Activated T-cell treated with anti-CD3 and anti-CD28 coated beads, Interleukin-2, amount 50 U/mL, for 24 hours (primary cell): Measurements from ENCODE around the gene NBEA.

Experiments
- DNase-seq: peaks from one replicate; pipeline ENCODE4 v3.0.0-alpha.2; 2020
- H3K27ac Mint-ChIP-seq: 2 replicates; pipeline ENCODE4 v1.8.0; 2020; ENCODE audit warnings: mild to moderate bottlenecking, mixed read lengths
- H3K27me3 Mint-ChIP-seq: 2 replicates; pipeline ENCODE4 v1.8.0; 2020; ENCODE audit warnings: mixed read lengths
- H3K36me3 Mint-ChIP-seq: 2 replicates; pipeline ENCODE4 v1.8.0; 2020; ENCODE audit warnings: low read depth, mixed read lengths
- H3K4me1 Mint-ChIP-seq: 2 replicates; pipeline ENCODE4 v1.8.0; 2020; ENCODE audit warnings: low read depth, mixed read lengths
- H3K4me3 Mint-ChIP-seq: 2 replicates; pipeline ENCODE4 v1.8.0; 2020; ENCODE audit warnings: mild to moderate bottlenecking, moderate library complexity, mixed read lengths
- H3K9me3 Mint-ChIP-seq: 2 replicates; pipeline ENCODE4 v1.8.0; 2020; ENCODE audit warnings: mixed read lengths

NBEA gene

DNA sequence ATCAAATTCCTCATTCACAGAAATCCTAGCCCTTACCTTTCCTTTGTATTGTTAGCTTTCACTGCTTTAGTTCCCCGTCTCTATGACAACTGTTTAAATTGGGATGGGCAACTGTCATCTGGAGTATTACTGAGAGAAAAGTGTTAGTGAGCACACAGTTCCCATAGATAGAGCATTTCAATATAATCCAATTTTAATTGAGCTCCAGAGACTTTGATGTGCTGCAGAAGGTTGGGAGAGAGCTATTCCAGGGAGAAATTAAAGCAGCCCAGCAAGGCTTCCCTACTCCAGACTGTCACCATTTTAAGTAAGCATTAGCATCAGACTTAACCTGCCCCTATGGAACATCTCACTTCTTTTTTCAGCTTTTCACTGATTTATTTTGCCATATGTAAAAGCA is 589.5 kb downstream of the NBEA start:
- H3K4me3 Mint-ChIP-seq: no peak overlapping the region
- no peak overlapping the region for H3K27ac Mint-ChIP-seq
- peaks cover 2% of the 10 kb centered on the region for H3K9me3 Mint-ChIP-seq
- H3K36me3 Mint-ChIP-seq: no peaks in the 10 kb centered on the region
- H3K27me3 Mint-ChIP-seq: no peaks in the 10 kb centered on the region
- H3K4me1 Mint-ChIP-seq: no peaks in the 10 kb centered on the region
- DNase-seq: no peak

DNA sequence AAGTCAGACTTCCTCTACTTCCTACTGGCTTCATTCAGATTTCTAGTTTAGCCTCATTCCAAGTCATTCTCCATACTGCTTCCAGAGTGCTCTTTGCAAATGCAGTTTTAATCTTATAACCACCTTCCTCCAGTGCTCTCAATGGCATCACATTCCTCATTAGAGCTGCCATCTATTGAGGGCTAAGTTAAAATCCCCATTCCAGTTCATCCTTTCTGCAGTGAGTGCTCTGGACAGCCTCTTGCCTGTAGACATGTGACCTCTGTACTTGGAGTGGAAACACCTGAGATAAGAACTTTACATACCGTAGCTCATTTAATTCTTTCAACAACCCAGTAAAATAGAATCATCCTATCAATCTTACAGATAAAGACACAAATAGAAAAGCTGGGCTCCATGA is 592.3 kb downstream of the NBEA start:
- no peak overlapping the region for H3K4me3 Mint-ChIP-seq
- no peak overlapping the region for H3K27ac Mint-ChIP-seq
- DNase-seq: no peak
- no peaks in the 10 kb centered on the region for H3K4me1 Mint-ChIP-seq
- no peaks in the 10 kb centered on the region for H3K36me3 Mint-ChIP-seq
- H3K9me3 Mint-ChIP-seq: no peaks in the 10 kb centered on the region
- H3K27me3 Mint-ChIP-seq: no peaks in the 10 kb centered on the region

DNA sequence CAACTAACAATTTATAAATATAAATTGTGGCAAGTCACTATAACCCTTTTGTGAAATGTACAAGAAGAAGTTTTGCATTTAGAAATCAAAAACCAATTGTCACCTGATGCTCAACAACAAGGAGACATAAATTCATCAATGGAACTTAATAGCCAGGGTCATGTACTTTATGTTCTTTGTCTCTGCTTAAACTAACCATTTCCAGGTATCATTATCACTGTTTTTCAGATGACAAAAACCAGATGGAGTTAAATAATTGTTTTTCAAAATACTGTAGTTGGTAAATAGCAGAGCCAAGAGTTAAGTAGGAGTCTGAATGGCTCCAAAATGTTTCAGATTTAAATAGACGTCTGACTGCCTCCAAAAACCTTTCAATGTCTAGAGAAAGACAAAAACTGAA is 606.7 kb downstream of the NBEA start:
- Mint-ChIP-seq H3K4me1 (no peaks in the 10 kb centered on the region), H3K27me3 (no peaks in the 10 kb centered on the region), H3K27ac (no peak overlapping the region), H3K4me3 (no peak overlapping the region), H3K36me3 (no peaks in the 10 kb centered on the region), H3K9me3 (no peaks in the 10 kb centered on the region)
- DNase-seq: no peak

DNA sequence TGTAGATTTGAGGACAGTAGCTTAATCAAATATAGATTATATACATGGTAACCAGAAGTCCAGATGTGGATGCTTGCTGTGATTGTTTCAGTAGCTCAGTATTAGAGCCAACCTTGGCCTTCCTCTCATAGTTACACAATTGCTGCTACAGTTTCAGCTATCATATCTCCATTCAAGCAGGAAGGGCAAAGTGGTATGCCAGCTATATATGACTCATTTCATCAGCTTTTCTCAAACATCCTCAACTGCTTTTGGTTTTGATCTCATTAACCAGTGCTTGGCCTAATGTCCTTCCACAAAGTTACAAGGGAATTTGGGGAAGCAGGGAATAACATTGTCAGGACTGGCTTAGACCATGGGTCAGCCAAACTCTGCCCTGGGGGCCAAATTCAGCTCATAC is 607.4 kb downstream of the NBEA start:
- Mint-ChIP-seq H3K36me3 (no peaks in the 10 kb centered on the region), H3K4me3 (no peak overlapping the region), H3K9me3 (no peaks in the 10 kb centered on the region), H3K4me1 (no peaks in the 10 kb centered on the region), H3K27me3 (no peaks in the 10 kb centered on the region), H3K27ac (no peak overlapping the region)
- DNase-seq: no peak

DNA sequence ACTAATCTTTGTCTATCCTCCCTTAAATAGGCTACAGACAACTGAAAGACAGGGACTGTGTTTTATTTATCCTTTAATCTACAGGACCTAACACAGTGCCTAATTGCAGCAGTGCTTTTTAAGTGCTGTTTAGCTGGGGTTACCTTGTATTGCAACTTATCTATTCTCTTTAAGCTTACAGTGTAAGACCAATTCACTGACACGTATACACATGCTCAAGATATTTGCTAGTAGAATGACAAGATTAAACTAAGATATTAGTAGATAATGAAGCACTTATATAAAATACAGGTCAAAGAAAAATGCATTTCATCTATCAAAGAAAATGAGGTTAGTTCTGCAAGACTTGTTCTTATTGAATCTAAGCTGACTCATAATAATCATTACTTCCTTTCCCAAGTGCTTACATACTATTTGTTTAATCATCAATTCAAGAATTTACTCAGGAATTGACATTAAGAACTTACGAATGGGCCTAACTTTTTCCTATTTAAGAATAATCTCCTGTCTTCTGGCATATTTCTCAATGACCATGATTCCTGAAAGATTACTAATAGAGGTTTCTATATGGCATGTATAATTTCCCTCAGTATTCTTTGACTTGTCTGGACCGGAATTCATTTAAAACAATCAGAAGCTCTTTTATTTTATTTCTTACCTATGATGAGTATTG is 610.2 kb downstream of the NBEA start:
- Mint-ChIP-seq H3K36me3 (no peaks in the 10 kb centered on the region), H3K4me1 (no peaks in the 10 kb centered on the region), H3K4me3 (no peak overlapping the region), H3K27me3 (no peaks in the 10 kb centered on the region), H3K9me3 (no peaks in the 10 kb centered on the region), H3K27ac (no peak overlapping the region)
- no peak for DNase-seq

DNA sequence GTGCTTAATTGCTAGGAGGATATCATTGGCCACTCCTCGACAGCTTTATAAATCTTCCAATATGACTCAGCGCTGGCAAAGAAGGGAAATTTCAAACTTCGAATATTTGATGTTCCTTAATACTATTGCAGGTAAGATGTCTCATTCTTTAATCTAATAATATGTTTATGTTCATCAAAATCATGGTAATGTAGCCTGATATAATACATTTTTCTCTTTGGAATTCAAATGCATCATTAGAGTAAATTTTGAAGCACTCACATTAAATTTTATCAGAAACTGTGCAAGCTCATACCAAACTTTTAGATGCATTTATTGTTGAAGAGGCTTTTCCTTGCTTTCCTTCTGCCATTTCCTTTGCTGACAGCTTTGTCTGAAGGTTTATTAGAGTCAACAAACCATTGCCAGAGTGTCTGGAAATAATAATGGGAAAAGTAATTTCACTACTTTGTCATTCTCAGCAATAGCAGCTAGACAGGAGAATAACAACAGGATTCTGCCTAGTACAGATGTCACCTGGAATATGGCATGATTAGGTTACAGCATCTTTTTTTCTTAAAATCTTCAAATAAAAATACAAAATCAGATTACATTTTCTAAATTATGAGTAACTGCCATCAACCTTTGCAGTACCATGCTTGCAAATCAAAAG is 613.0 kb downstream of the NBEA start:
- no peaks in the 10 kb centered on the region for H3K36me3 Mint-ChIP-seq
- no peak for DNase-seq
- no peaks in the 10 kb centered on the region for H3K27me3 Mint-ChIP-seq
- H3K4me1 Mint-ChIP-seq: no peaks in the 10 kb centered on the region
- no peak overlapping the region for H3K4me3 Mint-ChIP-seq
- no peaks in the 10 kb centered on the region for H3K9me3 Mint-ChIP-seq
- H3K27ac Mint-ChIP-seq: no peak overlapping the region

DNA sequence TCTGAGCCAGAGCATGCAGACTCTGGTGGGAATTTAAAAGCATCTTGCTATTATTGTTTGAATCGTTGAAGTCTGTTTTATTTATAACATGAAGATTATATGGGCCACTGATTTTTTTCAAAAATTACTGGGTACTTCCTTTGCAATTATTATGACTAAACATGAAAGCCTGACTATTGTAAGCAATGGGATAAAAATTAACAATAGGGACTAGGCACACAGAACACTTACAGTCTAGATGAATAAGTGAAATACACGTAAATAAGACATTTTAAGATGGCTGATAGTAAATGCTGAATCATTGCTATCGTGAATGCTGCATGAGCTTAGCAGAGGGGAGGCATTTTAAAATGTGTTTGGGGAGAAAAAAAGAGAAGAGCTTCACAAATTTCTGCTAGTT is 615.4 kb downstream of the NBEA start:
- H3K4me3 Mint-ChIP-seq: no peak overlapping the region
- H3K4me1 Mint-ChIP-seq: no peaks in the 10 kb centered on the region
- H3K27me3 Mint-ChIP-seq: no peaks in the 10 kb centered on the region
- DNase-seq: no peak
- no peaks in the 10 kb centered on the region for H3K36me3 Mint-ChIP-seq
- no peaks in the 10 kb centered on the region for H3K9me3 Mint-ChIP-seq
- no peak overlapping the region for H3K27ac Mint-ChIP-seq

DNA sequence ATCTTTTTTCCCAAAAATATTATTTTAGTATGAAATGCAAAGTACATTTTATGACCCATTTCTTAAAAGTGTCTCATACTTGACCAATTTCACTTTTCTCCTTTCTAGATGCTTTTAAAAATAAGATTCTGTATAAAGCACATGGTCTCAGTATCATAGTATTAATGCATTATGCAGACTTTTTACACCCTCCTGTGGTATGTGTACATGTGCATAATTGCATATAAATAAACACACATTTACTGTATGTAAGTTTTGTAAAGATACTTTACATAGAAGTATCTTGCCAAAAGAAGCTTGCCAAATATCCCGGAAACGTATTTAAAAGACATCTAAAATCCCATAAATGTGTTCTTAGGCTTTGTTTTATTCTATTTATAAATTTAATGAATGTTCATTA is 619.5 kb downstream of the NBEA start:
- Mint-ChIP-seq H3K4me1 (no peaks in the 10 kb centered on the region), H3K27ac (no peak overlapping the region), H3K27me3 (no peaks in the 10 kb centered on the region), H3K36me3 (no peaks in the 10 kb centered on the region), H3K4me3 (no peak overlapping the region), H3K9me3 (no peaks in the 10 kb centered on the region)
- no peak for DNase-seq

DNA sequence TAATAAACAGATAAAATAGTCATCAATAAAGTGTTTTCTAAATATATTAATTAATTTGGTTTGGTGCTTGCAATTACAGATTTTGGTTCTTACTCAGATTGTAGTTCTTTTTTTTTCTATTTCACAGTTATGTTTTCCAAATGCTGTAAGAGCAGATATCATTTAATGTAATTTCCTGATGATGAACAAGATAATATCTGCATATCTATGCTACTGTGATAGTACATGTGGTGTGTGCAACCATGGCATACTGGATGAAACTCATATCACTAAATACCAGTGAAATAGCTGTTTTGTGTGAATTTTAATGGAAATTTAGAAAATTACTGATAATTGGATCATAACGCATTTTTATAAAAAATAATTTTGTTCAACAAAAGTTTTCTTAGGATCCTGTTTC is 623.2 kb downstream of the NBEA start:
- no peak for DNase-seq
- Mint-ChIP-seq H3K36me3 (no peaks in the 10 kb centered on the region), H3K9me3 (no peaks in the 10 kb centered on the region), H3K27ac (no peak overlapping the region), H3K4me1 (no peaks in the 10 kb centered on the region), H3K4me3 (no peak overlapping the region), H3K27me3 (no peaks in the 10 kb centered on the region)

DNA sequence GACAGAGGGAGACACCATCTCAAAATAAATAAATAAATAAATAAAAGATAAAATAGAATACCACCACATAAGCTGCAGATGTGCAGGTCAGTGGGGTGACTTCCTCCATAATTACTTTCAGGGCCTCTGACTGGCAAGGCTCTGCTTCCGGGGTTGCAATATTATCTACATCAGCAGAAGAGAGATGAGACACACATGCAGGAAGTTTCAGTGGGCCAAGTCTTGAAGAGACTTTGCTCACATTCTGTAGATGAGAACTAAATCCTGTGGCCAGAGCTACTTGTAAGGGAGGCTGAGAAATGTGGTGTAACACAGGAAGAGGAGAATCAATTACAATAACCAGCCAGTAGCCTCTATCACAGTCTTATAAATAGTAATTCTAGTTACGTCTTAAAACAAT is 624.3 kb downstream of the NBEA start:
- H3K27me3 Mint-ChIP-seq: no peaks in the 10 kb centered on the region
- H3K4me1 Mint-ChIP-seq: no peaks in the 10 kb centered on the region
- no peak overlapping the region for H3K4me3 Mint-ChIP-seq
- no peak overlapping the region for H3K27ac Mint-ChIP-seq
- no peaks in the 10 kb centered on the region for H3K9me3 Mint-ChIP-seq
- no peaks in the 10 kb centered on the region for H3K36me3 Mint-ChIP-seq
- DNase-seq: no peak

DNA sequence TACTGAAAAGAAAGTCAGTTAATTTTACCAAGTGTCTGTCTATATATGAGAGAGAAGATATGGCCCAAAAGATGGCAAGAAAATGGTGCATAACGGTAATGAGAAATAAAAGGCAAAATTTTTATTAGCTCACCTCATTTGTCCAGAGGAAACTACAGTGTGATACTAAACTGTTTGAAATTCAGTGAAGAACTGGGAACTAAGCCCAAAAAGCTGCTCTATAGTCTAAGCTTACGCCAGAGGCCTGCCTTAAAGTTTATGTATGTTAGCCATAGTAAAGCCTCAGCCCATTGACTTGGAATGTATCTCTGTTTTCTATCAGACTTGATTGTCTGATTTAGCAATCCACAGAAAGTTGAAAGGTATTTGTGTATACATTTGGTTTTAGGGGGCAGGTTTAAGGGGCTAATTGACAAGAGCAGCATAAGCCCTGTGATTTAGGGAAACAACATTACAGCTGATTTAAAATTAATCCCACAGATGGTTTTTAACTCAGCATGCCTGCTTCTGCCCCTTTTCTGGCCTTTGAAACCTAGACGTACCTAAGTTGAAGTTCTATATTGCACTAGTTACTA is 625.4 kb downstream of the NBEA start:
- H3K27ac Mint-ChIP-seq: no peak overlapping the region
- peaks cover 3% of the 10 kb centered on the region for H3K9me3 Mint-ChIP-seq
- H3K4me3 Mint-ChIP-seq: no peak overlapping the region
- no peaks in the 10 kb centered on the region for H3K36me3 Mint-ChIP-seq
- no peaks in the 10 kb centered on the region for H3K4me1 Mint-ChIP-seq
- H3K27me3 Mint-ChIP-seq: no peaks in the 10 kb centered on the region
- no peak for DNase-seq

DNA sequence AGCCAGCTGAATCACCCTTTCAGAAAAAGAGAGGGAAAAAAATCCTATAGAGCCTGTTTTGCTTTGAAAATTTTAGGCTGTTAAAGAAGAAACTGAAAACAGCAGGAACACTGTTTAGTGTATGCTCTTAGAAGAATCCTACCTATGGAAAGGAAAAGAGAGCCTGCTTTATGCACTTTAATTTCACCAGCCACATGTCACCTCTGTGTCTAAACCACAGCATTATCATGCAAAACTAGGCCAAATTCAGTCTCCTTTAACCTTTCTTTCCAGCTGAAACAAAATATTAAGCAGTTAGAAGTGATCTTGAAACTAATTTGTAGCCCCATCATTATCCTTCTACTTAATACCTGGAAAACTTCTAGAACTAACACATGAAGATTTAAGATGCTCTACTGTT is 631.6 kb downstream of the NBEA start:
- Mint-ChIP-seq H3K27me3 (no peaks in the 10 kb centered on the region), H3K4me1 (no peaks in the 10 kb centered on the region), H3K27ac (no peak overlapping the region), H3K9me3 (peaks cover 3% of the 10 kb centered on the region), H3K4me3 (no peak overlapping the region), H3K36me3 (no peaks in the 10 kb centered on the region)
- no peak for DNase-seq

DNA sequence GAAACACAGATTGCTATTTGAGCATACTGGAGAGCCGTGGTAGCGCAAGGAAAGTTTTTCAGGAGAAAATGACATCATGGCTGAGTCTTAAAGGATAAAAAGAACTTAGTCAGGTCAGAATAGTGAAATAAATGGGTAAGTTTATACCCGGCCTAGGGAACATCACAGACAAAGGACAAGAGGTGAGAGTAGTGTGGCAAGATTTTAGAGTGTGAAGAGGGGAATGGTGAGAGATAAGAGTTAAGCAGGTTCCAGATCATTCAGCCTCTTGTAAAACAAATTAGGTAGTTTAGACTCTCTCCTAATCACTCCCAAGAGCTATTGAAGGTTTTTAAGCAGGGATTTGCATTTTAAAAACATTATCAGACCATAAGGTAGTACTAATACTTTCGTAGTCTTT is 650.4 kb downstream of the NBEA start:
- no peaks in the 10 kb centered on the region for H3K27me3 Mint-ChIP-seq
- H3K9me3 Mint-ChIP-seq: no peaks in the 10 kb centered on the region
- no peaks in the 10 kb centered on the region for H3K4me1 Mint-ChIP-seq
- H3K4me3 Mint-ChIP-seq: no peak overlapping the region
- no peak for DNase-seq
- no peak overlapping the region for H3K27ac Mint-ChIP-seq
- no peaks in the 10 kb centered on the region for H3K36me3 Mint-ChIP-seq

DNA sequence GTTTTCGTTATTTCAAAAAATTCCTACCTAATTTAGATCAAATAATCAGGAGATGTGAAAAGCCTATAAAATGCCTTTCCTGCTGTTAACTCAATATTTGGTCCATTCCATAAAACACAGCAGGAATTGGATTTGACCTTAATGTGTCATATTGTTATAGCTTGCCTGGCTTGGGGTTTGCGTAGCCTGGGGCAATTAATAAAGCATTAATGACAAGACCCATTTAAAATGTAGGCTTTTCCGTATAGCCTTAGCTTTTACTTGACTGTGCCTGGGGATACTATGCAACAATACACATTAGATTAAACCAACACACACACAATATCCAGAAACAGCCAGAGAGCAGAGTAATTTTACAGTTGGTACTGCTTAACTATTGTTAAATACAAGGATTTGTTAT is 651.6 kb downstream of the NBEA start:
- Mint-ChIP-seq H3K27ac (no peak overlapping the region), H3K4me1 (no peaks in the 10 kb centered on the region), H3K36me3 (no peaks in the 10 kb centered on the region), H3K27me3 (no peaks in the 10 kb centered on the region), H3K4me3 (no peak overlapping the region), H3K9me3 (no peaks in the 10 kb centered on the region)
- no peak for DNase-seq

DNA sequence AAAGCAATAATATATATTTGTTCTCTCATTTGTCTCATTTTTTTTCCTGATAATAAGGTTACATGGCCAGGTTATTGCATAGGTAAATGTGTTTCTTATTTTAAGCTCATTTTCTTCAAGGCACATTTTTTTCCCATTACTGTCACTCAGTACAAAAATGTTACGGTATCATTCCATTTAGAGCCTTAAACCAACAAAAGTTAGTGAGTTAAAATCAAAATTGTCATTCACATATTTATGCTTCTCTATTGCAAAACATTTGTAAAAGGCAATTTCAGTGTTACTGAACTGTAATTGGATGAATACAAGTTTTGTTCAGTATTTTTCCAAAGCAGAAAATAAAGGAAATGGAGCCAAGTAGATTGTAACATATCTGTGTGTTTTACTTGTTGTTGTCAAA is 652.0 kb downstream of the NBEA start:
- no peak overlapping the region for H3K27ac Mint-ChIP-seq
- no peaks in the 10 kb centered on the region for H3K9me3 Mint-ChIP-seq
- no peak overlapping the region for H3K4me3 Mint-ChIP-seq
- no peak for DNase-seq
- no peaks in the 10 kb centered on the region for H3K27me3 Mint-ChIP-seq
- H3K4me1 Mint-ChIP-seq: no peaks in the 10 kb centered on the region
- H3K36me3 Mint-ChIP-seq: no peaks in the 10 kb centered on the region
